Measurements from ENCODE around the gene ENPP1. TPM values are rescaled to one million over a fixed set of nuclear protein-coding genes. Genes with fewer than 3 reads are reported as not detected.

Gene ENPP1
- total and polyA plus RNA-seq, 2 donors (not counting 3 experiments of a cell fraction or from before 2014, with no cell fraction given) = 0.36 to 1.4 TPM

DNA sequence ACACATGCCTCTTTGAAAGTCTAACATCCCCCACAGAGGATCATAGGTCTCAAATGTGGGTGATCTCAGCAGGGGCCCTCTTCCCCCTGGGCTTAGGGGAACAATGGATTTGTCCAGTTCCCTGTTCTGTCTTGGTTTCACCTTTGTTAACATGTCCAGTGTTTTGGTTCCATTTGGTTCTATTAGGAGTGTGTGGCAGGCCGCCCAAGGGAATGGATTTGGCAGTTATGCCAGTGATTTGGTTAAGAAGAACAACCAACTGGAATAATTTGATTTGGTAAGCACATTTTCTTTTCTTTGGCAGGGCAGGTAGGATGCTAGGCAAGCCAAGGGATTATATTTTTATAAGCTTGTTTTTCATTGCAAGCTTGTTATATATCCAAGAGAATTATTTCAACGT lies 28.5 kb upstream of the ENPP1 start:
- Histone ChIP-seq H3K4me1 (ENCODE audit: control insufficient read depth, extremely low read depth, insufficient read depth, low read length) (no peaks in the 10 kb centered on the region), H3K9ac (replicated peaks; ENCODE audit: extremely low read depth, insufficient read depth, low read length) (no peak overlapping the region), H3K4me3 (replicated peaks in 1 of 3; ENCODE audit: insufficient read depth in 1 of 3, low read depth in 1 of 3, low read length in 3 of 3) (no peak overlapping the region), H3K36me3 (ENCODE audit: control insufficient read depth in 2 of 2, extremely low read depth in 1 of 2, insufficient read depth in 2 of 2, low read length in 2 of 2) (no peaks in the 10 kb centered on the region), H3K9me1 (replicated peaks; ENCODE audit: control insufficient read depth, extremely low read depth, insufficient read depth, low read length) (no peaks in the 10 kb centered on the region), H2AFZ (ENCODE audit: low read depth, low read length) (no peak overlapping the region), H4K20me1 (replicated peaks; ENCODE audit: control insufficient read depth, extremely low read depth, insufficient read depth, low read length) (no peaks in the 10 kb centered on the region), H3K27me3 (ENCODE audit: control insufficient read depth in 2 of 2, insufficient read depth in 2 of 2, low read length in 2 of 2) (peaks cover 0 to 2% of the 10 kb centered on the region in 2 experiments), H3K4me2 (ENCODE audit: insufficient read depth, low read length) (no peak overlapping the region), H3K79me2 (ENCODE audit: control insufficient read depth, insufficient read depth, low read length) (no peaks in the 10 kb centered on the region), H3K27ac (ENCODE audit: insufficient read depth, low read depth, low read length) (no peak overlapping the region), H3K9me3 (replicated peaks; ENCODE audit: control insufficient read depth, insufficient read depth, low read length) (no peaks in the 10 kb centered on the region)
- FAIRE-seq (no peak), DNase-seq (ENCODE audit: low read depth, low spot score) (no peak)
- no TSS peak for BruUV-seq (replicated peaks)
- no peak for TF ChIP-seq POLR2AphosphoS5 (IDR thresholded peaks at IDR 0.05; ENCODE audit: insufficient read depth, low read depth, low read length)
- no peak for TF ChIP-seq MAX (IDR thresholded peaks at IDR 0.05; ENCODE audit: insufficient read depth, insufficient read length)
- no peak for TF ChIP-seq FOS (IDR thresholded peaks at IDR 0.05; ENCODE audit: borderline replicate concordance, insufficient read depth, low read length)
- TF ChIP-seq MYC (IDR thresholded peaks at IDR 0.05; ENCODE audit: low read depth, low read length) = no peak
- TF ChIP-seq EZH2 (IDR thresholded peaks at IDR 0.05; ENCODE audit: borderline replicate concordance, low read depth, low read length, severe bottlenecking) = no peak
- no peak for TF ChIP-seq GATA2 (IDR thresholded peaks at IDR 0.05; ENCODE audit: insufficient read depth, insufficient read length, low read depth, low read length)
- no peak for TF ChIP-seq POLR2A (IDR thresholded peaks at IDR 0.05; ENCODE audit: low read depth, low read length)
- TF ChIP-seq CTCF (IDR thresholded peaks at IDR 0.05; ENCODE audit: extremely low read depth in 1 of 2, insufficient read depth in 1 of 2, low read depth in 1 of 2, low read length in 2 of 2) = no peak
- no peak for TF ChIP-seq JUN (IDR thresholded peaks at IDR 0.05; ENCODE audit: borderline replicate concordance, insufficient read depth, insufficient read length, low read depth)
- POLR2A ChIA-PET = no interaction called here
- dilution Hi-C loops (cut with MboI; ENCODE audit: extremely low pct_ligation_motif_present, low sequenced_read_pairs) (no loop called here), intact Hi-C loops (cut with micrococcal nuclease) (no loop called here)
- CTCF ChIA-PET = interaction anchor here (1.6 kb wide), 1 partner anchor 84 kb away, joined by 6 read pairs; no protein-coding TSS in a partner anchor
